LNCAP (cell line): ENCODE results near the gene SEPTIN12.

Source experiments
- CTCF ChIP-seq: fragments of 450-650 bp; IDR thresholded peaks from 2 replicates; pipeline ENCODE4 v1.5.1; 2017; ENCODE audit warnings: mild to moderate bottlenecking

The SEPTIN12 gene

GRCh38 chr16:4754865-4755264, 33.3 kb downstream of the SEPTIN12 start:
- no peak for TF ChIP-seq CTCF

GRCh38 chr16:4753227-4753626, 34.9 kb downstream of the SEPTIN12 start:
- no peak for TF ChIP-seq CTCF

GRCh38 chr16:4752351-4753100, 35.6 kb downstream of the SEPTIN12 start:
- no peak for TF ChIP-seq CTCF

- TF ChIP-seq CTCF, result no peak
Observed at GRCh38 chr16:4750896-4751295, 37.2 kb downstream of the SEPTIN12 start.

- TF ChIP-seq CTCF, result no peak
Observed at GRCh38 chr16:4749700-4750257, 38.4 kb downstream of the SEPTIN12 start.

GRCh38 chr16:4748682-4749411, 39.3 kb downstream of the SEPTIN12 start:
- no peak for TF ChIP-seq CTCF

GRCh38 chr16:4747906-4748681, 40.1 kb downstream of the SEPTIN12 start:
- no peak for TF ChIP-seq CTCF
